ENCODE measurements around the gene BEND3. TPM values are rescaled to one million over a fixed set of nuclear protein-coding genes. Genes with fewer than 3 reads are reported as not detected.
"Not testable (repeated sequence)": the region's sequence is repeated elsewhere in the genome, so short reads cannot be mapped to it uniquely, and the experiment has no call there.

BEND3 gene
- 1.5 TPM for total RNA-seq
- polyA plus RNA-seq = 1.7 TPM
- long read RNA-seq, donor 1 = 0 reads
- long read RNA-seq, donor 2 = 0 reads
- long read RNA-seq, donor 3 = 0 reads
- long read RNA-seq, donor 4 = 0 reads
- long read RNA-seq, donor 5, full-length matches to known transcripts = 1 of 1 reads
- long read RNA-seq, donor 5, partial matches to known transcripts = 0 of 1 reads
- long read RNA-seq, donor 5, other reads (novel, unspliced or antisense) = 0 of 1 reads
- long read RNA-seq, donor 6 = 0 reads
- long read RNA-seq, donor 7 = 0 reads
- long read RNA-seq, donor 8 = 0 reads
- long read RNA-seq, donor 9 = 0 reads
- long read RNA-seq, donor 10 = 0 reads

- Histone ChIP-seq H3K36me3 (ENCODE audit: control insufficient read depth in 2 of 2, insufficient read depth in 2 of 2, low read length in 1 of 2) (no peaks in the 10 kb centered on the region), H3K9me3 (ENCODE audit: control insufficient read depth in 2 of 2, insufficient read depth in 1 of 2, low read length in 1 of 2) (no peaks in the 10 kb centered on the region), H3K4me3 (ENCODE audit: low read length in 2 of 2) (peak within 1 kb of the TSS; percentile 47 to 90), H3K27ac (ENCODE audit: low read depth in 1 of 2, low read length in 1 of 2) (peak within 1 kb of the TSS; percentile 5 to 65), H3K27me3 (ENCODE audit: control insufficient read depth in 2 of 2, insufficient read depth in 1 of 2, low read length in 1 of 2) (peaks cover 0 to 13% of the 10 kb centered on the region in 2 donors), H3K4me1 (ENCODE audit: control insufficient read depth in 2 of 2, insufficient read depth in 2 of 2, low read length in 2 of 2) (peaks cover 11 to 27% of the 10 kb centered on the region in 2 donors)
- under 1% methylated on average over 109 of the region's 109 CpGs for WGBS
- peak in 3 of 9 donors; percentile 40 to 61 (median 43) for DNase-seq (ENCODE audit: low read depth in 6 of 9, low spot score in 9 of 9)
Measured at GRCh38 chr6:107114926-107115694, at the start of gene BEND3. Gene BEND3 (minus strand): TSS chr6:107115515. CDS start chr6:107099285, 16,230 bp downstream.

GRCh38 chr6:107164299-107164698 is 49.0 kb upstream of the BEND3 start:
- H3K4me1 ChIP-seq (ENCODE audit: control insufficient read depth in 2 of 2, insufficient read depth in 2 of 2, low read length in 2 of 2); H3K9me3 ChIP-seq (ENCODE audit: control insufficient read depth in 2 of 2, insufficient read depth in 1 of 2, low read length in 1 of 2); H3K36me3 ChIP-seq (ENCODE audit: control insufficient read depth in 2 of 2, insufficient read depth in 2 of 2, low read length in 1 of 2); H3K4me3 ChIP-seq (ENCODE audit: low read length in 2 of 2); H3K27me3 ChIP-seq (ENCODE audit: control insufficient read depth in 2 of 2, insufficient read depth in 1 of 2, low read length in 1 of 2); H3K27ac ChIP-seq (ENCODE audit: low read depth in 1 of 2, low read length in 1 of 2); DNase-seq (ENCODE audit: low read depth in 6 of 9, low spot score in 9 of 9): not testable (repeated sequence)
- WGBS = 94% methylated on average over 4 of the region's 5 CpGs

GRCh38 chr6:107161521-107161920 is 46.2 kb upstream of the BEND3 start:
- Histone ChIP-seq H3K9me3 (ENCODE audit: control insufficient read depth in 2 of 2, insufficient read depth in 1 of 2, low read length in 1 of 2) (no peaks in the 10 kb centered on the region), H3K27ac (ENCODE audit: low read depth in 1 of 2, low read length in 1 of 2) (no peak overlapping the region), H3K27me3 (ENCODE audit: control insufficient read depth in 2 of 2, insufficient read depth in 1 of 2, low read length in 1 of 2) (no peaks in the 10 kb centered on the region), H3K36me3 (ENCODE audit: control insufficient read depth in 2 of 2, insufficient read depth in 2 of 2, low read length in 1 of 2) (no peaks in the 10 kb centered on the region), H3K4me3 (ENCODE audit: low read length in 2 of 2) (no peak overlapping the region), H3K4me1 (ENCODE audit: control insufficient read depth in 2 of 2, insufficient read depth in 2 of 2, low read length in 2 of 2) (no peaks in the 10 kb centered on the region)
- over 99% methylated on average over 3 of the region's 3 CpGs for WGBS
- DNase-seq (ENCODE audit: low read depth in 6 of 9, low spot score in 9 of 9) = no peak

- no peak for DNase-seq (ENCODE audit: low read depth in 6 of 9, low spot score in 9 of 9)
- Histone ChIP-seq H3K27ac (ENCODE audit: low read depth in 1 of 2, low read length in 1 of 2) (no peak overlapping the region), H3K9me3 (ENCODE audit: control insufficient read depth in 2 of 2, insufficient read depth in 1 of 2, low read length in 1 of 2) (no peaks in the 10 kb centered on the region), H3K27me3 (ENCODE audit: control insufficient read depth in 2 of 2, insufficient read depth in 1 of 2, low read length in 1 of 2) (no peaks in the 10 kb centered on the region), H3K4me3 (ENCODE audit: low read length in 2 of 2) (no peak overlapping the region), H3K4me1 (ENCODE audit: control insufficient read depth in 2 of 2, insufficient read depth in 2 of 2, low read length in 2 of 2) (no peaks in the 10 kb centered on the region), H3K36me3 (ENCODE audit: control insufficient read depth in 2 of 2, insufficient read depth in 2 of 2, low read length in 1 of 2) (no peaks in the 10 kb centered on the region)
- WGBS = 100% methylated on average over 2 of the region's 2 CpGs
Measured at GRCh38 chr6:107156617-107157016, 41.3 kb upstream of the BEND3 start.

- Histone ChIP-seq H3K27me3 (ENCODE audit: control insufficient read depth in 2 of 2, insufficient read depth in 1 of 2, low read length in 1 of 2) (no peaks in the 10 kb centered on the region), H3K36me3 (ENCODE audit: control insufficient read depth in 2 of 2, insufficient read depth in 2 of 2, low read length in 1 of 2) (no peaks in the 10 kb centered on the region), H3K4me3 (ENCODE audit: low read length in 2 of 2) (no peak overlapping the region), H3K4me1 (ENCODE audit: control insufficient read depth in 2 of 2, insufficient read depth in 2 of 2, low read length in 2 of 2) (no peaks in the 10 kb centered on the region), H3K27ac (ENCODE audit: low read depth in 1 of 2, low read length in 1 of 2) (no peak overlapping the region), H3K9me3 (ENCODE audit: control insufficient read depth in 2 of 2, insufficient read depth in 1 of 2, low read length in 1 of 2) (no peaks in the 10 kb centered on the region)
- 100% methylated on average over 2 of the region's 2 CpGs for WGBS
- DNase-seq (ENCODE audit: low read depth in 6 of 9, low spot score in 9 of 9) = no peak
Measured at GRCh38 chr6:107154801-107155160, 39.5 kb upstream of the BEND3 start.

GRCh38 chr6:107154131-107154800 is 39.0 kb upstream of the BEND3 start:
- no peak overlapping the region for H3K4me3 ChIP-seq (ENCODE audit: low read length in 2 of 2)
- WGBS = 95% methylated on average over 12 of the region's 12 CpGs
- H3K27ac ChIP-seq (ENCODE audit: low read depth in 1 of 2, low read length in 1 of 2) = no peak overlapping the region
- H3K9me3 ChIP-seq (ENCODE audit: control insufficient read depth in 2 of 2, insufficient read depth in 1 of 2, low read length in 1 of 2) = no peaks in the 10 kb centered on the region
- no peaks in the 10 kb centered on the region for H3K36me3 ChIP-seq (ENCODE audit: control insufficient read depth in 2 of 2, insufficient read depth in 2 of 2, low read length in 1 of 2)
- no peak for DNase-seq (ENCODE audit: low read depth in 6 of 9, low spot score in 9 of 9)
- no peaks in the 10 kb centered on the region for H3K27me3 ChIP-seq (ENCODE audit: control insufficient read depth in 2 of 2, insufficient read depth in 1 of 2, low read length in 1 of 2)
- no peaks in the 10 kb centered on the region for H3K4me1 ChIP-seq (ENCODE audit: control insufficient read depth in 2 of 2, insufficient read depth in 2 of 2, low read length in 2 of 2)

- Histone ChIP-seq H3K9me3 (ENCODE audit: control insufficient read depth in 2 of 2, insufficient read depth in 1 of 2, low read length in 1 of 2) (no peaks in the 10 kb centered on the region), H3K4me3 (ENCODE audit: low read length in 2 of 2) (no peak overlapping the region), H3K36me3 (ENCODE audit: control insufficient read depth in 2 of 2, insufficient read depth in 2 of 2, low read length in 1 of 2) (no peaks in the 10 kb centered on the region), H3K27ac (ENCODE audit: low read depth in 1 of 2, low read length in 1 of 2) (no peak overlapping the region), H3K4me1 (ENCODE audit: control insufficient read depth in 2 of 2, insufficient read depth in 2 of 2, low read length in 2 of 2) (no peaks in the 10 kb centered on the region), H3K27me3 (ENCODE audit: control insufficient read depth in 2 of 2, insufficient read depth in 1 of 2, low read length in 1 of 2) (no peaks in the 10 kb centered on the region)
- WGBS = 97% methylated on average over 8 of the region's 8 CpGs
- no peak for DNase-seq (ENCODE audit: low read depth in 6 of 9, low spot score in 9 of 9)
Measured at GRCh38 chr6:107152638-107153430, 37.5 kb upstream of the BEND3 start.

- Histone ChIP-seq H3K27me3 (ENCODE audit: control insufficient read depth in 2 of 2, insufficient read depth in 1 of 2, low read length in 1 of 2) (no peaks in the 10 kb centered on the region), H3K4me3 (ENCODE audit: low read length in 2 of 2) (no peak overlapping the region), H3K36me3 (ENCODE audit: control insufficient read depth in 2 of 2, insufficient read depth in 2 of 2, low read length in 1 of 2) (no peaks in the 10 kb centered on the region), H3K9me3 (ENCODE audit: control insufficient read depth in 2 of 2, insufficient read depth in 1 of 2, low read length in 1 of 2) (no peaks in the 10 kb centered on the region), H3K4me1 (ENCODE audit: control insufficient read depth in 2 of 2, insufficient read depth in 2 of 2, low read length in 2 of 2) (no peaks in the 10 kb centered on the region), H3K27ac (ENCODE audit: low read depth in 1 of 2, low read length in 1 of 2) (no peak overlapping the region)
- no peak for DNase-seq (ENCODE audit: low read depth in 6 of 9, low spot score in 9 of 9)
- 95% methylated on average over 4 of the region's 4 CpGs for WGBS
Measured at GRCh38 chr6:107144666-107145065, 29.4 kb upstream of the BEND3 start.

Measured in thymus (tissue), 14 donors.